Measurements from ENCODE around the gene LRMDA. TPM values are rescaled to one million over a fixed set of nuclear protein-coding genes. Genes with fewer than 3 reads are reported as not detected.

LRMDA gene
- total and polyA plus RNA-seq, 10 of the 15 experiments (the other 5 are each of a cell fraction or from before 2014, with no cell fraction given), result 0.07 to 0.54 (median 0.29) TPM; not detected in 4

GRCh38 chr10:75410132-75411005 lies 21.1 kb upstream of the LRMDA start:
- Histone ChIP-seq H3K27me3 (replicated peaks in 1 of 2; ENCODE audit: control insufficient read depth in 2 of 2, insufficient read depth in 2 of 2, low read length in 1 of 2) (peaks cover 2 to 7% of the 10 kb centered on the region in 2 experiments; a peak in 3 of 4 replicates), H3K4me2 (ENCODE audit: control insufficient read depth, insufficient read depth) (no peak overlapping the region), H2AFZ (ENCODE audit: control insufficient read depth, low read depth, low read length) (no peak overlapping the region), H3K9ac (ENCODE audit: control insufficient read depth, insufficient read depth, low read length) (no peak overlapping the region), H4K20me1 (ENCODE audit: control insufficient read depth, insufficient read depth) (no peaks in the 10 kb centered on the region), H3K4me1 (ENCODE audit: control insufficient read depth, insufficient read depth, low read length) (no peaks in the 10 kb centered on the region), H3K27ac (ENCODE audit: control insufficient read depth, insufficient read depth) (no peak overlapping the region), H3K79me2 (ENCODE audit: control insufficient read depth, insufficient read depth, low read length) (no peaks in the 10 kb centered on the region), H3K36me3 (ENCODE audit: control insufficient read depth in 2 of 2, insufficient read depth in 2 of 2, low read length in 1 of 2) (no peaks in the 10 kb centered on the region), H3K4me3 (no peak overlapping the region), H3K9me3 (replicated peaks; ENCODE audit: control insufficient read depth, insufficient read depth, low read length) (no peaks in the 10 kb centered on the region)
- RAD21 ChIA-PET (ENCODE audit: unreplicated experiment), result interaction anchor here (1.7 to 1.9 kb wide), 2 partner anchors 9 to 77 kb away, joined by 4 to 6 read pairs; partner anchors contain the start of gene ZNF503
- intact Hi-C loops (cut with micrococcal nuclease; ENCODE audit: unreplicated experiment), result no loop called here
- ATAC-seq (no peak), FAIRE-seq (no peak), DNase-seq (ENCODE audit: low read depth, low spot score) (no peak)
- SMC1A ChIA-PET (ENCODE audit: uncharacterized antibody, unreplicated experiment), result interaction anchor here (0.6 to 2.3 kb wide), 2 partner anchors 15 to 1541 kb away, joined by 3 to 7 read pairs; no protein-coding TSS in a partner anchor
- in situ Hi-C loops (cut with MboI), result no loop called here
- WGBS (ENCODE audit: insufficient coverage, insufficient replicate concordance, low lambda C conversion rate, missing lambda C conversion rate), result 47% methylated on average over 10 of the region's 10 CpGs
- POLR2A ChIA-PET, result interaction anchor here (1.2 kb wide), 1 partner anchor 9 kb away, joined by 3 read pairs; the partner anchor contains the start of gene ZNF503
- BruUV-seq (replicated peaks), result no TSS peak
- CTCF ChIA-PET, result interaction anchor here (0.5 kb wide), 1 partner anchor 617 kb away, joined by 3 read pairs; no protein-coding TSS in a partner anchor
- no peak for TF ChIP-seq STAT1 (conservative IDR thresholded peaks at IDR 0.05)

GRCh38 chr10:75414527-75414926 lies 16.9 kb upstream of the LRMDA start:
- intact Hi-C loops (cut with micrococcal nuclease; ENCODE audit: unreplicated experiment) (no loop called here), in situ Hi-C loops (cut with MboI) (no loop called here)
- RAD21 ChIA-PET (ENCODE audit: unreplicated experiment), result interaction anchor here (1.2 kb wide), 1 partner anchor 15 kb away, joined by 3 read pairs; no protein-coding TSS in a partner anchor
- no peak overlapping the region for H2AFZ ChIP-seq (ENCODE audit: control insufficient read depth, low read depth, low read length)
- DNase-seq (ENCODE audit: low read depth, low spot score) (no peak), FAIRE-seq (no peak), ATAC-seq (no peak)
- POLR2A ChIA-PET, result no interaction called here
- no peaks in the 10 kb centered on the region for H3K4me1 ChIP-seq (ENCODE audit: control insufficient read depth, insufficient read depth, low read length)
- H3K36me3 ChIP-seq (ENCODE audit: control insufficient read depth in 2 of 2, insufficient read depth in 2 of 2, low read length in 1 of 2), result no peaks in the 10 kb centered on the region
- no peaks in the 10 kb centered on the region for H4K20me1 ChIP-seq (ENCODE audit: control insufficient read depth, insufficient read depth)
- CTCF ChIA-PET, result interaction anchor here (0.9 to 1.3 kb wide), 2 partner anchors 9 to 13 kb away, joined by 4 read pairs; partner anchors contain the start of gene ZNF503
- no peak overlapping the region for H3K27ac ChIP-seq (ENCODE audit: control insufficient read depth, insufficient read depth)
- no peaks in the 10 kb centered on the region for H3K9me3 ChIP-seq (replicated peaks; ENCODE audit: control insufficient read depth, insufficient read depth, low read length)
- SMC1A ChIA-PET (ENCODE audit: uncharacterized antibody, unreplicated experiment), result interaction anchor here (1.2 to 2.3 kb wide), 2 partner anchors 11 to 15 kb away, joined by 4 to 5 read pairs; no protein-coding TSS in a partner anchor
- H3K9ac ChIP-seq (ENCODE audit: control insufficient read depth, insufficient read depth, low read length), result no peak overlapping the region
- peaks cover 0 to 7% of the 10 kb centered on the region in 2 experiments; a peak in 2 of 4 replicates for H3K27me3 ChIP-seq (replicated peaks in 1 of 2; ENCODE audit: control insufficient read depth in 2 of 2, insufficient read depth in 2 of 2, low read length in 1 of 2)
- H3K4me2 ChIP-seq (ENCODE audit: control insufficient read depth, insufficient read depth), result no peak overlapping the region
- no peak overlapping the region for H3K4me3 ChIP-seq
- no peak for TF ChIP-seq NFYA (IDR thresholded peaks at IDR 0.05; ENCODE audit: borderline replicate concordance, low read depth, low read length)
- no peak for TF ChIP-seq USF1 (IDR thresholded peaks at IDR 0.05; ENCODE audit: borderline replicate concordance, extremely low read length, insufficient read depth, low read depth, low read length)
- TF ChIP-seq HSF1 (IDR thresholded peaks at IDR 0.05; ENCODE audit: low read depth, low read length), result no peak
- no peak for TF ChIP-seq E2F8 (IDR thresholded peaks at IDR 0.05; ENCODE audit: low read depth, partially characterized antibody)
- no peak for TF ChIP-seq ASH2L (IDR thresholded peaks at IDR 0.05; ENCODE audit: borderline replicate concordance, low read depth)
- WGBS (ENCODE audit: insufficient coverage, insufficient replicate concordance, low lambda C conversion rate, missing lambda C conversion rate), result 18% methylated on average over 1 of the region's 1 CpG
- no TSS peak for BruUV-seq (replicated peaks)
- no peaks in the 10 kb centered on the region for H3K79me2 ChIP-seq (ENCODE audit: control insufficient read depth, insufficient read depth, low read length)

Measured in GM12878 (cell line).